ENCODE data around the gene SVEP1. TPM values are rescaled to one million over a fixed set of nuclear protein-coding genes. Genes with fewer than 3 reads are reported as not detected.

Gene SVEP1
- total RNA-seq, 1 donor from 2014 or later = not detected

DNA sequence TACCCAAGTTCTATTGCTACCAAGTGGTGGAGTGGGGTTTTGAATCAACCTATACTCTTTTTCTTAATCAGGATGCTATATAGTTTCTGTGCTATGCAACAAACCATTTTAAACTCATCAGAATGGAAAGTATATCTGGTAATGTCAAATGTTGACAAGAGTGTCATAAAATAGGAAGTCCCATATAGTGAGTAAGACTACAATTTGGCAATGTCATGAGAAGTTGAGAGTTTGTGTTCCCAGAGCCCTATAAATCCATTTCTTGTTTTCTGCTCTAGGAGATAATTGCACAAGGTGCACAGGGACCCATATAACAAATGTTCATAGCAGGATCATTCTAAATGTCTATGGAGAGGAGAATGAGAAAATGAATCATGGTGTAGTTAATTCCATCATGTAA lies 132.1 kb downstream of the SVEP1 start:
- Mint-ChIP-seq H3K27ac (no peak overlapping the region), H3K27me3 (ENCODE audit: insufficient read depth) (no peaks in the 10 kb centered on the region), H3K9me3 (no peaks in the 10 kb centered on the region), H3K4me3 (no peak overlapping the region), H3K4me1 (ENCODE audit: low read depth) (no peaks in the 10 kb centered on the region), H3K36me3 (ENCODE audit: low read depth) (no peaks in the 10 kb centered on the region)
- no peak for DNase-seq (ENCODE audit: low spot score)
- intact Hi-C loops (cut with micrococcal nuclease) = no loop called here

DNA sequence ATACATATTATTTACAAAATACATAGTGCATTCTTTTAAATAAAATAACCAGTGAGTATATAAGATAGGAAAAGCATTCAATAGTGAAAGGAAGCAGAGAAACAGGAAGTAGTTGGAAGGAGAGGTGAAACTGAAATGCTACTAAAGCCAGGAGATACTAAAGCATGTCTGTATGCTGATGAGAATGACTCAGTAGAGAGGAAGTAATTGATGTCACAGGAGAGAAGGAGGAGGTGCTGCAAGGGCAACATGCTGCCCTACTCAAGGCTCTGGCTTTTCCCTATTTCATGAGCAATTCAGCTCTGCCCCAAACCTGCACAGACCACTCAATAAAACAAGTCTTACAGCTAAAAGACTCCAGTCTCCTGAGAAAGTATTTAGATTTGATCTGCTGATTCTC lies 133.4 kb downstream of the SVEP1 start:
- intact Hi-C loops (cut with micrococcal nuclease) = no loop called here
- no peak for DNase-seq (ENCODE audit: low spot score)
- H3K9me3 Mint-ChIP-seq = no peaks in the 10 kb centered on the region
- no peaks in the 10 kb centered on the region for H3K36me3 Mint-ChIP-seq (ENCODE audit: low read depth)
- H3K27ac Mint-ChIP-seq = no peak overlapping the region
- H3K4me1 Mint-ChIP-seq (ENCODE audit: low read depth) = no peaks in the 10 kb centered on the region
- H3K4me3 Mint-ChIP-seq = no peak overlapping the region
- no peaks in the 10 kb centered on the region for H3K27me3 Mint-ChIP-seq (ENCODE audit: insufficient read depth)

DNA sequence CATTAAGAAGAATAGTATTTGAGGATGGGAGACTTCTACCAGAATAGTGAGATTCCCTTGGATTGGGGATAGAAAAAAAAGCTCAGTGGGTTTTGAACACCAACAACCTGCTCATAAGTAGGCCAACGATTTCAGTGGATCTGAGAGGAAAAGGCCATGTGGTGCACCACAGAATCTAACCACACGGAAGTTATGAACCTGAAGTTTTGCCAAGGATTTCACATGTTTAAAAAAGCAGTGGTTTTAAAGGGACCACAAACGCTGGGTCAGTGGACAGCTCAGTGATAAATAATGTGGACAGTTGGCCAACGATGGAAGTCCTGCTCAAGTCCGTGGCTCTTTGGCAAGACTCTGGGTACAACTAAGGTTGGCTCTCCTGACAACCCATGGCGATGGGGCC lies 134.6 kb downstream of the SVEP1 start:
- intact Hi-C loops (cut with micrococcal nuclease) = no loop called here
- Mint-ChIP-seq H3K27me3 (ENCODE audit: insufficient read depth) (no peaks in the 10 kb centered on the region), H3K4me1 (ENCODE audit: low read depth) (no peaks in the 10 kb centered on the region), H3K4me3 (no peak overlapping the region), H3K9me3 (no peaks in the 10 kb centered on the region), H3K36me3 (ENCODE audit: low read depth) (no peaks in the 10 kb centered on the region), H3K27ac (no peak overlapping the region)
- DNase-seq (ENCODE audit: low spot score) = no peak

DNA sequence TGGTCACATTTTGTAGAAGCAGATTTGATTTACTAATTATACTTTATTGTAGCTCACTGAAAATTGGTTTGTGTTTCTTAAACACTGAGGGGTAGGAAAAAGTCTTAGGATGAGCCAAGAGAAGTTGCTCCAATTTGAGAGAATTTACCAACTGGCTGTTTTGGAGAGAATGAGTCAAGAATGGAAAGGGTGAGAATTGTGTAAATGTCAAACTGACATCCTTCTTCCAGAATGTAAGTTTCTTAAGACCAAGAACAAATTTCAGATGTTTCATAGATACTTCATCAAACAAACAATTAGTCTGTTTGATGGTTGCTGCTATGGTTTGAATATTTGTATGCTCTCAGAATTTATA lies 135.7 kb downstream of the SVEP1 start:
- Mint-ChIP-seq H3K9me3 (no peaks in the 10 kb centered on the region), H3K27ac (no peak overlapping the region), H3K4me3 (no peak overlapping the region), H3K36me3 (ENCODE audit: low read depth) (no peaks in the 10 kb centered on the region), H3K4me1 (ENCODE audit: low read depth) (no peaks in the 10 kb centered on the region), H3K27me3 (ENCODE audit: insufficient read depth) (no peaks in the 10 kb centered on the region)
- intact Hi-C loops (cut with micrococcal nuclease) = no loop called here
- no peak for DNase-seq (ENCODE audit: low spot score)

DNA sequence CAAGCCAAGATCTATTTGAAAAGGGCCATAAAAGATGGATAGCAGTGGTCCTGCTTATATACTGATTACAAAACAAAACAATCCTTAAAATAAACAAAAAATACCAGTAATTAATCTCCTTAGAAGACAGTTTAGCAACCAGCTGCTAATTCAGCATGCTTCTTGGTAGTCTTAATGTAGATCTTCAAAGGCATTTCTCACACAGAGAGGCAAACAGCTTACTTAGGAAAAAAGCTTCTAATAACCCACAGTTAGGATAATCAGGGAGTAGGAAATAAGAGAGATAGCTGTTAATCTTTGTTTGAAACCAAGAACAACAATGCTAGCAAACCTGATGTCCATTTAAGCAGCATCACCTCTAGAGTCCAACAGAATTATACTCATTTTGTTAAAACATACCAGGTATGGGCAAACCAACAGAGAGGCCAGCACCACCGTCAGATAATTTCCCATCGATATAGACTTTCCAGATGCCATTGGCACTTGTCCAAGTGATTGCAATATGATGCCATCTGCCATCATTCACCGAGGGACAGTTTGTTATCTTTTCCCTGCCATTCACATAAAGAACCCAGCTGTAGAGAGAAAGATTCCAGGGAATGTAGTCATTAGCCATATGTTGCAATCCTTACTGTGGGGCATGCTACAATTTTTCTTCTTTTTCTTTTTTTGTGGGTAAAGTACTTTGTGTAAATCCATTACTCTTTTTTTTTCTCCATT lies 136.2 kb downstream of the SVEP1 start:
- DNase-seq (ENCODE audit: low spot score) = no peak
- H3K36me3 Mint-ChIP-seq (ENCODE audit: low read depth) = no peaks in the 10 kb centered on the region
- no peak overlapping the region for H3K4me3 Mint-ChIP-seq
- H3K27me3 Mint-ChIP-seq (ENCODE audit: insufficient read depth) = no peaks in the 10 kb centered on the region
- no peak overlapping the region for H3K27ac Mint-ChIP-seq
- no peaks in the 10 kb centered on the region for H3K9me3 Mint-ChIP-seq
- intact Hi-C loops (cut with micrococcal nuclease) = no loop called here
- H3K4me1 Mint-ChIP-seq (ENCODE audit: low read depth) = no peaks in the 10 kb centered on the region

DNA sequence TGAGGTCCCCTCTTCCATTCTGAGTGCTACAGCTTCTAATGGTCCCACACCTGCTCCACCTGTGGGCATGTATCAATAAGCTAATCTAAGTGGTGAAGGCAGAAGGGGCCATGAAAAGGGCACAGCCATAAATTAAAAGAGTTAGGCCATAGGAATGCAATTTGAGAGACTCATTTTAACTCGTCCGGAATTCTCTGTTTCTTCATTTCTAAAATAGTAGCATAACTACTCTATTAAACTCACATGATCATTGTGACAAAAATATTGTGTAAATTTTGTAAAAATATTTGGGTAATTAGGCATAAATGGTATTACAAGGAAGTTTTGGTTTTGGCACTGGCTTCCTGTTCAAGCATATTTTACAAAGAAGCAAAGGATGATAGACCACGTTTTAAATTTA lies 138.7 kb downstream of the SVEP1 start:
- Mint-ChIP-seq H3K36me3 (ENCODE audit: low read depth) (no peaks in the 10 kb centered on the region), H3K27ac (no peak overlapping the region), H3K9me3 (no peaks in the 10 kb centered on the region), H3K4me3 (no peak overlapping the region), H3K27me3 (ENCODE audit: insufficient read depth) (peaks cover 2% of the 10 kb centered on the region), H3K4me1 (ENCODE audit: low read depth) (no peaks in the 10 kb centered on the region)
- intact Hi-C loops (cut with micrococcal nuclease) = no loop called here
- DNase-seq (ENCODE audit: low spot score) = no peak

DNA sequence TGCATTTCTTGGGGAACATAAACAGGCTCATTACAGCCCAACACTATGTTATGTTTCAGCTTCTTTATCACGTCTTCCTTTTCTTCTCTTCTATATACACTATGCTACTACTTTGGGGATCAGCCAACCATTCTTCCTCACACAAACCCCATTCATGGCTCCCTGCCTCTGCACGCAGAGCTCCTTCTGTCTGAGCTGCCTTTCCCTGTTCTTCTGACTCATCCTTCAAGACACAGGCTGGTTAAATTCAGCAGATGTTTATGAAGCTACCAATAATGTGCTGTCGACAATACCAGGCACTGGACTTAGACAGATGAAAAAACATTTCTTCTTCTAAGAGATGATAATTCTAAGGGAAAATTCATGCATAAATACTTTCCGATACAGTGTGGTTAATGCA lies 139.4 kb downstream of the SVEP1 start:
- no peak for DNase-seq (ENCODE audit: low spot score)
- intact Hi-C loops (cut with micrococcal nuclease) = no loop called here
- Mint-ChIP-seq H3K9me3 (no peaks in the 10 kb centered on the region), H3K4me3 (no peak overlapping the region), H3K27me3 (ENCODE audit: insufficient read depth) (peaks cover 2% of the 10 kb centered on the region), H3K27ac (no peak overlapping the region), H3K4me1 (ENCODE audit: low read depth) (no peaks in the 10 kb centered on the region), H3K36me3 (ENCODE audit: low read depth) (no peaks in the 10 kb centered on the region)

DNA sequence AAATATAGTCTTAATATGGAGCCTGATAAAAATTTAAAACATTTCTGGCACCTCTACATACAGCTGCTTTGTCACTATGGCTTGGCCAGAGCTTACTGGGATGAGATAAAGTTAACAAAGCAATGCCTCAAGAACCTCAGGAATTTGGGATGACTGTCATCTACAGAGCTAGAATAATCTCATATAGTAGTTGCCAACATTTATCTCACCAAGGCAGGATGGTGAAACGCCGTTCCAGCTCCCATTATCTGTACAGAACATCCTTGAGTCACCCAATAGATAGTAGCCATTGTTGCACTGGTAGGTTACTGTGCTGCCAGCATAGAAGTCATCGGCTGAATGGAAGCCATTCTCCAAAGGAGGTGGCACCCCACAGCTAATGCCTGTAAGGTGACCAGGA lies 147.3 kb downstream of the SVEP1 start:
- H3K4me1 Mint-ChIP-seq (ENCODE audit: low read depth) = no peaks in the 10 kb centered on the region
- intact Hi-C loops (cut with micrococcal nuclease) = no loop called here
- no peak overlapping the region for H3K27ac Mint-ChIP-seq
- DNase-seq (ENCODE audit: low spot score) = no peak
- no peaks in the 10 kb centered on the region for H3K9me3 Mint-ChIP-seq
- no peak overlapping the region for H3K4me3 Mint-ChIP-seq
- H3K27me3 Mint-ChIP-seq (ENCODE audit: insufficient read depth) = no peaks in the 10 kb centered on the region
- no peaks in the 10 kb centered on the region for H3K36me3 Mint-ChIP-seq (ENCODE audit: low read depth)

DNA sequence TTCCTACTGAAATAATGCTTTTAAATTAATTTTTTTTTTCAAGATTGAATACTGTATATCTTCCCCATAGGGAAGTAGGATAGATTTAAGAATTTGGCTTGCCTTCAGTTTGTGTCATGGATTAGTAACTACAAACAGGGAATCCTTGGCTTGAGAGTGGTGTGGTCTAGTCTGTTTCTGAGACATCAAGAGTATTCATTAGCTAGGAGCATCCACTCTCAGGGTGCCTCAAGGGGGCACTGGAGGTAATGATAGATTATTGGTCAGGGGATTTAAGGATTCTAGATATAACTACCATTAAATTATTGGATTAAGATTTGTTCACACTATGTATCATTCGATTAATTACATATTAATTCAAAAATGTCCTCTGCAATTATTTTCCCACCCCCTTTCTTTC lies 150.1 kb downstream of the SVEP1 start:
- Mint-ChIP-seq H3K4me3 (no peak overlapping the region), H3K27ac (no peak overlapping the region), H3K4me1 (ENCODE audit: low read depth) (no peaks in the 10 kb centered on the region), H3K27me3 (ENCODE audit: insufficient read depth) (no peaks in the 10 kb centered on the region), H3K36me3 (ENCODE audit: low read depth) (no peaks in the 10 kb centered on the region), H3K9me3 (no peaks in the 10 kb centered on the region)
- no peak for DNase-seq (ENCODE audit: low spot score)
- intact Hi-C loops (cut with micrococcal nuclease) = no loop called here

DNA sequence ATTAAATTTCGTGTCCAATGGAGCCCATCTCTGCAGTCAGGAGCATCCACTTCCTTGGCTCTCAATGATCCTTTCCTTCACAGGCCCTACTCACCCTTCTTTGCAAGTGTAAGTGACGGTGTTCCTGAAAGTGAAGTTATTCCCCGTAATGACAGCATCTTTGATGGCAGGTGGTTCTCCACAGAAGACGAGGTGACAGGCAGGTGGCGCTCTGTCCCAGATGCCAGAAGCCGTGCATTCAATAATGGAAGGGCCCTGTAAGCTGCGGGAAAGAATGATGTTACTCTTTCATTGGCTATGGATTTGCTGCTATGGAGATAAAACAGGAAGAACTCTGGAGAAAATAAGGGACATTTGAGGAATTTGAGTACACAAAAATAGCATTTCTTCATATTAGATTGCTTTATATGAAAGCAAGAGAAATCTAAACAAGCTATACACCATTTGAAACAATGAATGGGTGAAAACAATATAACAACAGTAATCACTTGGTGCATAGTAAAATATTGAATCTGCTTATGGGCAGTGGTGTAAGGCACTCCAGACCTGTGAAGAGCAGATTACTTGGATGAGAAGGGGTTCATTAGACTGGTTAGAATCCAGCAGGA lies 151.9 kb downstream of the SVEP1 start:
- Mint-ChIP-seq H3K4me1 (ENCODE audit: low read depth) (no peaks in the 10 kb centered on the region), H3K4me3 (no peak overlapping the region), H3K27me3 (ENCODE audit: insufficient read depth) (no peaks in the 10 kb centered on the region), H3K36me3 (ENCODE audit: low read depth) (no peaks in the 10 kb centered on the region), H3K27ac (no peak overlapping the region), H3K9me3 (no peaks in the 10 kb centered on the region)
- no peak for DNase-seq (ENCODE audit: low spot score)
- intact Hi-C loops (cut with micrococcal nuclease) = loop anchor here (2.0 kb wide), 2 partner anchors 199 to 245 kb away; no protein-coding TSS in a partner anchor

DNA sequence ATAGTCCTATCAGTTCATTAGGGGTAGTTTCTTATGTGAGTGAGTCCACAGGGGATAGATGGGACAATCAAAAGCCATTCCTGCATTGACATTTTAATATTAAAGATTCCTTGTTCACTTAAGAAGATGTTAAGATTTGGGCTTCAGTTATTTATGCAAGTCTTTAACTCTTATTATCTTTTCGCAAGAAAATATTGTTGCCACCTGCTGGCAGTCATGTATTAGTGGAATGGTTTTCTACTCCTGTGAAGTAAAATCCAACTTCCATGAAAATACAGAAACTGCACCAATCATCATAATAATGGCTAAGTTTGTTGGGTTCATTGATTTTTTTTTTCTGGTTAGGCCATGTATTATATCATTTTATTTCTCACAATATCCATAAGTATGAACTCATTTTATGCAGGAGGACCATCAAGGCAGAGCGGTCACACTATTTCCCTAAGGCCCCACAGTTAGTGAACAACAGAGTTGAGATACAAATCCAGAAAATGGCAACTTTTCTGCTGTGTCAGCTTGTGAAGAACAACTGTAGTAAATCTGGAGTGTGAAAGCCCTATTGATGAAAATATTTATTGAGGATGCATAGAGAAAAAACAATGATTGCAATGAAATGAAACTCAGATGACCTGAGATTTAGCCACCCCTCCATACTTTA lies 153.4 kb downstream of the SVEP1 start:
- H3K27me3 Mint-ChIP-seq (ENCODE audit: insufficient read depth) = no peaks in the 10 kb centered on the region
- H3K36me3 Mint-ChIP-seq (ENCODE audit: low read depth) = no peaks in the 10 kb centered on the region
- no peak for DNase-seq (ENCODE audit: low spot score)
- H3K4me1 Mint-ChIP-seq (ENCODE audit: low read depth) = no peaks in the 10 kb centered on the region
- no peaks in the 10 kb centered on the region for H3K9me3 Mint-ChIP-seq
- intact Hi-C loops (cut with micrococcal nuclease) = loop anchor here (2.0 kb wide), 2 partner anchors 201 to 243 kb away; no protein-coding TSS in a partner anchor
- no peak overlapping the region for H3K4me3 Mint-ChIP-seq
- no peak overlapping the region for H3K27ac Mint-ChIP-seq

DNA sequence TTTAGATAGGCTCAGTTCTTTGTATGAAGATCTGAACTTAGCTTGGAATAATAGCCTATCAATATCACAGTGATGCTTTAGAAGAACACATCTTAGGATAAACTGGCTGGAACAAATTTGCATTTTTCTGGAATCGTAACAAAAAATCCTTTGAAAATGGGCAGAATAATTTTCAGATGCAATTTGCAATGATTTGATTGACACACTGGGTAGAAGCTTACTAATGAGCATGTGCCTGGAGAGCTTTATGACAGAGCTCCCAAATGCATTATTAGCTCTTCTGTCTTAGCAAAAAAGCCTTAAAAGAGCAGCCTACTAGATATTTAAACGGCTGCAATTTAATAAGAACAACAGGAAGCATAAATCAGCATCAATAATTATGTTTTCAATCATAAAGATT lies 165.1 kb downstream of the SVEP1 start:
- intact Hi-C loops (cut with micrococcal nuclease) = no loop called here
- no peak overlapping the region for H3K27ac Mint-ChIP-seq
- H3K36me3 Mint-ChIP-seq (ENCODE audit: low read depth) = no peaks in the 10 kb centered on the region
- H3K9me3 Mint-ChIP-seq = peaks cover 7% of the 10 kb centered on the region
- no peak for DNase-seq (ENCODE audit: low spot score)
- no peaks in the 10 kb centered on the region for H3K4me1 Mint-ChIP-seq (ENCODE audit: low read depth)
- peaks cover 1% of the 10 kb centered on the region for H3K27me3 Mint-ChIP-seq (ENCODE audit: insufficient read depth)
- H3K4me3 Mint-ChIP-seq = no peak overlapping the region

DNA sequence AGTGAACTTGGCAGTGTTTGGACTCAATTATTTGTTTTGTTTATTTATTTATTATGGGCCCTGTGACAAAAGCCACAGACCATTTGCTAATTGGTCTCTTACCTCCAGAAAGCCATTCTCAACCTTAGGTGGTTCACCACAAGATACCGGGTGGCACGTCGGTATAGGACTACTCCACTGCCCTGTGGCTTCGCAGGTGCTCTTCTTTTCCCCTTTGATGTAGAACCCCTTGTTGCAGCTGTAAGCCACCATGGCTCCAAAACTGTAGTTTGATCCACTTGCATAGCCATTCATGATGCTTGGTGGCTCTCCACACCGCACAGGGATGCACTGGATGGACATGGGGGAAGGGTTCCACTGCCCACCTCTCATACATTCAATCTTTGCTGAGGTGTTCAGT lies 168.6 kb downstream of the SVEP1 start:
- Mint-ChIP-seq H3K4me1 (ENCODE audit: low read depth) (no peaks in the 10 kb centered on the region), H3K27ac (no peak overlapping the region), H3K4me3 (no peak overlapping the region), H3K36me3 (ENCODE audit: low read depth) (no peaks in the 10 kb centered on the region), H3K9me3 (no peaks in the 10 kb centered on the region), H3K27me3 (ENCODE audit: insufficient read depth) (peaks cover 1% of the 10 kb centered on the region)
- intact Hi-C loops (cut with micrococcal nuclease) = no loop called here
- no peak for DNase-seq (ENCODE audit: low spot score)
